Liver (tissue), 9 donors: ENCODE data around the gene TADA3. TPM values are rescaled to one million over a fixed set of nuclear protein-coding genes. Genes with fewer than 3 reads are reported as not detected.

Experiments
- DNase-seq: peaks from one replicate; pipeline ENCODE4 v3.0.0-alpha.2; 2017; ENCODE audit warnings: low spot score
- H3K27ac ChIP-seq, 2 donors: one replicate each; pipeline ENCODE4 v1.7.0; 2013; ENCODE audit warnings: inconsistent platforms in 2 of 2, low read length in 2 of 2, control low read depth in 1 of 2, low read depth in 1 of 2, mild to moderate bottlenecking in 1 of 2
- H3K27me3 ChIP-seq, 4 donors: one replicate each; pipeline versions ENCODE4 v1.6.1 to v1.7.0; 2013; ENCODE audit warnings: low read length in 3 of 4, inconsistent platforms in 1 of 4, mild to moderate bottlenecking in 1 of 4, moderate library complexity in 1 of 4; ENCODE audit not compliant: control insufficient read depth in 4 of 4, insufficient read depth in 4 of 4
- H3K36me3 ChIP-seq, 4 donors: one replicate each; pipeline versions ENCODE4 v1.6.1 to v1.7.0; 2013; ENCODE audit warnings: low read length in 3 of 4, mild to moderate bottlenecking in 3 of 4, low read depth in 1 of 4, moderate library complexity in 1 of 4; ENCODE audit not compliant: control insufficient read depth in 4 of 4, insufficient read depth in 3 of 4
- H3K4me1 ChIP-seq, 4 donors: one replicate each; pipeline versions ENCODE4 v1.6.1 to v1.7.0; 2013; ENCODE audit warnings: low read length in 3 of 4, mild to moderate bottlenecking in 3 of 4, moderate library complexity in 1 of 4; ENCODE audit not compliant: control insufficient read depth in 4 of 4, insufficient read depth in 4 of 4
- H3K4me3 ChIP-seq, 3 donors: one replicate each; pipeline versions ENCODE4 v1.6.1 to v1.7.0; 2013; ENCODE audit warnings: low read length in 3 of 3, control low read depth in 1 of 3, low read depth in 1 of 3, mild to moderate bottlenecking in 1 of 3
- H3K9ac ChIP-seq, 2 donors: one replicate each; pipeline ENCODE4 v1.7.0; 2013; ENCODE audit warnings: low read length in 2 of 2, mild to moderate bottlenecking in 2 of 2, moderate library complexity in 2 of 2, control low read depth in 1 of 2, low read depth in 1 of 2
- H3K9me3 ChIP-seq, 4 donors: one replicate each; pipeline versions ENCODE4 v1.6.1 to v1.7.0; 2013; ENCODE audit warnings: low read length in 3 of 4; ENCODE audit not compliant: control insufficient read depth in 4 of 4
- CTCF ChIP-seq: fragments of 150-350 bp; IDR thresholded peaks from 2 replicates; pipeline ENCODE4 v1.5.1; 2017; ENCODE audit warnings: improper control_type of control experiment, low read depth, low read length; ENCODE audit not compliant: missing input control
- EGR1 ChIP-seq, 2 donors: IDR thresholded peaks; 2 replicates each; pipeline ENCODE4 v1.6.1; 2016 to 2018; ENCODE audit warnings: antibody characterized with exemption in 2 of 2, low read depth in 2 of 2
- FOXA1 ChIP-seq: IDR thresholded peaks from 2 replicates; pipeline ENCODE4 v1.6.1; 2016; ENCODE audit warnings: antibody characterized with exemption
- FOXA2 ChIP-seq: IDR thresholded peaks from 2 replicates; pipeline ENCODE4 v1.6.1; 2016; ENCODE audit warnings: antibody characterized with exemption
- GABPA ChIP-seq, 2 donors: IDR thresholded peaks in 1 of 2; conservative IDR thresholded peaks in 1 of 2; 2 replicates each; pipeline ENCODE4 v1.6.1; 2016; ENCODE audit warnings: antibody characterized with exemption in 2 of 2, mild to moderate bottlenecking in 1 of 2, moderate library complexity in 1 of 2
- HNF4A ChIP-seq, 2 donors: conservative IDR thresholded peaks; 2 replicates each; pipeline ENCODE4 v1.6.1; 2016; ENCODE audit warnings: antibody characterized with exemption in 2 of 2, mild to moderate bottlenecking in 2 of 2
- HNF4G ChIP-seq: IDR thresholded peaks from 2 replicates; pipeline ENCODE4 v1.6.1; 2016; ENCODE audit warnings: antibody characterized with exemption
- JUND ChIP-seq, 2 donors: IDR thresholded peaks; 2 replicates each; pipeline ENCODE4 v1.6.1; 2016; ENCODE audit warnings: antibody characterized with exemption in 2 of 2
- MAX ChIP-seq: IDR thresholded peaks from 2 replicates; pipeline ENCODE4 v1.6.1; 2016; ENCODE audit warnings: antibody characterized with exemption
- NR2F2 ChIP-seq: IDR thresholded peaks from 2 replicates; pipeline ENCODE4 v1.6.1; 2016; ENCODE audit warnings: antibody characterized with exemption
- RAD21 ChIP-seq, 2 donors: IDR thresholded peaks; 2 replicates each; pipeline ENCODE4 v1.6.1; 2016; ENCODE audit warnings: antibody characterized with exemption in 2 of 2, mild to moderate bottlenecking in 2 of 2
- REST ChIP-seq: IDR thresholded peaks from 2 replicates; pipeline ENCODE4 v1.6.1; 2016; ENCODE audit warnings: antibody characterized with exemption, mild to moderate bottlenecking
- RXRA ChIP-seq, 2 donors: IDR thresholded peaks; 2 replicates each; pipeline ENCODE4 v1.6.1; 2017 to 2018; ENCODE audit warnings: antibody characterized with exemption in 2 of 2, mild to moderate bottlenecking in 1 of 2
- SP1 ChIP-seq: IDR thresholded peaks from 2 replicates; pipeline ENCODE4 v1.6.1; 2018; ENCODE audit warnings: antibody characterized with exemption, mild to moderate bottlenecking
- TAF1 ChIP-seq: conservative IDR thresholded peaks from 2 replicates; pipeline ENCODE4 v1.6.1; 2016; ENCODE audit warnings: antibody characterized with exemption, mild to moderate bottlenecking
- YY1 ChIP-seq: IDR thresholded peaks from 2 replicates; pipeline ENCODE4 v1.6.1; 2016; ENCODE audit warnings: antibody characterized with exemption, mild to moderate bottlenecking
- WGBS: extraction: QIAGEN DNeasy Blood & Tissue Kit; methylation state at CpG from one replicate; pipeline ENCODE4 v1.1.7; 2013; 5-methylcytosine and 5-hydroxymethylcytosine counted together
- polyA plus RNA-seq, 2 donors: library from polyadenylated mRNA; stranded (reverse) in 1 of 2; unstranded in 1 of 2; fragments of 200-250 nt in 1 of 2; fragments of >200 nt in 1 of 2; fragmentation: Nextera tagmentation in 1 of 2; extraction: Ambion mirVana in 1 of 2; gene quantifications; one replicate each; pipeline versions ENCODE4 v1.2.1 to v1.2.3, GENCODE V29; 2013 to 2015
- total RNA-seq, 2 donors: library from RNA; depleted of rRNA; stranded (reverse); fragments of >200 nt; gene quantifications; one replicate each; pipeline ENCODE4 v1.2.3, GENCODE V29; 2014
- TF ChIP-seq, protein P1 (sequence below): IDR thresholded peaks from 2 replicates; pipeline ENCODE4 v1.6.1; 2016; ENCODE audit warnings: antibody characterized with exemption
- donor health status: healthy.
- donor health status: healthy.
- donor health status: healthy.
- donor health status: healthy.
- donor health status: healthy.

Gene TADA3
- total and polyA plus RNA-seq, 4 donors: 16.2 to 27.8 (median 21.5) TPM

GRCh38 chr3:9818666-9819335, 26.5 kb upstream of the TADA3 start:
- 83% methylated on average over 7 of the region's 7 CpGs for WGBS

More at GRCh38 chr3:9818666-9819335, 26.5 kb upstream of the TADA3 start:
- no peaks in the 10 kb centered on the region for H3K9me3 ChIP-seq
- no peak overlapping the region for H3K27ac ChIP-seq
- no peaks in the 10 kb centered on the region for H3K27me3 ChIP-seq
- no peak overlapping the region for H3K4me3 ChIP-seq
- TF ChIP-seq CTCF (no peak), SP1 (no peak), HNF4A (conservative IDR thresholded peaks at IDR 0.05) (no peak), GABPA (IDR thresholded peaks at IDR 0.05 in 1 of 2, conservative IDR thresholded peaks at IDR 0.05 in 1 of 2) (no peak), NR2F2 (no peak), FOXA1 (no peak), JUND (IDR thresholded peaks at IDR 0.05) (no peak), HNF4G (no peak), REST (no peak), TAF1 (no peak), RAD21 (IDR thresholded peaks at IDR 0.05) (no peak), RXRA (IDR thresholded peaks at IDR 0.05) (no peak), MAX (no peak), FOXA2 (no peak), EGR1 (IDR thresholded peaks at IDR 0.05; ENCODE audit: low read depth in 2 of 2) (no peak), YY1 (no peak)
- TF ChIP-seq, protein P1, sequence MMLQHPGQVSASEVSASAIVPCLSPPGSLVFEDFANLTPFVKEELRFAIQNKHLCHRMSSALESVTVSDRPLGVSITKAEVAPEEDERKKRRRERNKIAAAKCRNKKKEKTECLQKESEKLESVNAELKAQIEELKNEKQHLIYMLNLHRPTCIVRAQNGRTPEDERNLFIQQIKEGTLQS: no peak
- no peaks in the 10 kb centered on the region for H3K4me1 ChIP-seq
- no peak for DNase-seq
- no peak overlapping the region for H3K9ac ChIP-seq
- H3K36me3 ChIP-seq: peaks cover 0 to 2% (median 0%) of the 10 kb centered on the region in 4 donors
